GM19455 (cell line): Measurements from ENCODE around the gene CLVS2.

Experiments
- ATAC-seq: cut with Tn5 transposase; IDR thresholded peaks from one replicate; pipeline ENCODE4 v1.9.1; 2021; ENCODE audit not compliant: unreplicated experiment

Gene CLVS2

DNA sequence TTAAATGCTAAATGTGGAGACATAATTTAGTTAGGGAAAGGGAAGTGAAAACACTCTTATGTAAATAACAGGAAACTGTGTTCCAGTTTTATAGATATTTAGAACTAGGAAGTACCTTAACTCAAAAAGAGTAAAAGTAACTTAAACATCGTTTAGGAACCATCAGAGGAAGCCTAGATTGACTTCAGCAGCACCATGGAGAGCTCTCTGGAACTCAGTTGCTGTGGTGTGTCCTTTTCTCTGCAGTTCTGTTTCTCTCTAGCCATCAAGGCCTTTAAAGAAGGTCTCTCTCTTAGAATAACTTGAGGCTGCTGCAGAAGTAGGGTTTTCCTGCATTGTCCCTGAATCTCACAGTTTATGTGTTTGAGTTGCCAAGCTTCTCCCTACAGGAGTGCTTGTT lies 26.9 kb downstream of the CLVS2 start:
- no peak for ATAC-seq

DNA sequence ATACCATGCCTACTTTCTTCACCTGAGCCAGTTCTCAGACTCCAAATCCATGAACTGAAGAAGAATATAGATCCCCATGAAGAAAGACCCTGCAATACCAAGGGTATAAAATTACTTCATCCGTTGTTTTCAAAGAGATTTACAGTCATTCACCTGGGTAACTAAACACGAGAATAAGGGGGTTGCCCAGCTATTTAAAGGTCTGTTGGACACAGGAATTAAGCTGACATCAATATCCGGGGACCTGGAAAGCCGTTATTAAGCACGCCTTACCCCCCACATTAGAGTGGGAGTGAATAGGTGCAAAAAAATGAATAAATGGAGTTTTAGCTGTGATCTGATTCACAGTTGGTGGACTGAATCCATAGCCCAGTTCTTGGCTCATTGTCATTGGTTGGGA lies 28.9 kb downstream of the CLVS2 start:
- no peak for ATAC-seq

DNA sequence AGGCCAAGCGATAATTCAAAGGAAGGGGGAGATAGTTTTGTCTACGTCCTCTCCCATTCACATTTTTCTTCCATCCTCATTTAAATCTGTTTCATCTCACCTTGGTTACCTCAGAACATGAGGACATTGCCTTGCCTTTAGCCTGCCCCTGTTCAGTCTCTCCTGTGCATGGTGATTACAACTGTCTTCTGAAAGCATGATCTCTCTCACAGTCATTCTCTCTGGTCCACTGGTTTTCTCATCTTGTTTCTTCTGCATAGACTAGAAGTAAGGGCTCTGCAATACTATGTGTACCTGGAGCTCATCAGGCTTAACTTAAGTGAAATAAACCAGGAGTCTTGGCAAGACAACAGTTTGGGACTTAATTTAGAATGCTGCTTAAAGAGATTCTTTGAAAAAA lies 31.4 kb downstream of the CLVS2 start:
- ATAC-seq, result no peak

DNA sequence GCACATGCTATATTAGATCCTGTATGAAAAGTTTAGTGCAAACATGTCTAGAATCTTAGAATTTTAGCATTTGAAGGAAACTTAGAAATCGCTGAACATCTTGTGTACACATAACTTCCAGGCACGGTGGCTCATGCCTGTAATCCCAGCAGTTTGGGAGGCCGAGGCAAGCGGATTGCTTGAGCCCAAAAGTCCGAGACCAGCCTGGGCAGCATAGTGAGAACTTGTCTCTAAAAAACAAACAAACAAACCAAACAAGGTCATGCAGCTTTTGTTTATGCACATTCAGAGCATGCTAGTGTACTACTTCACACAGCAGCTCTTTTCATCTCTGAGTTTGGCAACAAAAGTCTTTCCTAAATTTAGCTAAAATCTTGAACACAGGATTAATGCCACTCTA lies 32.2 kb downstream of the CLVS2 start:
- ATAC-seq, result no peak

DNA sequence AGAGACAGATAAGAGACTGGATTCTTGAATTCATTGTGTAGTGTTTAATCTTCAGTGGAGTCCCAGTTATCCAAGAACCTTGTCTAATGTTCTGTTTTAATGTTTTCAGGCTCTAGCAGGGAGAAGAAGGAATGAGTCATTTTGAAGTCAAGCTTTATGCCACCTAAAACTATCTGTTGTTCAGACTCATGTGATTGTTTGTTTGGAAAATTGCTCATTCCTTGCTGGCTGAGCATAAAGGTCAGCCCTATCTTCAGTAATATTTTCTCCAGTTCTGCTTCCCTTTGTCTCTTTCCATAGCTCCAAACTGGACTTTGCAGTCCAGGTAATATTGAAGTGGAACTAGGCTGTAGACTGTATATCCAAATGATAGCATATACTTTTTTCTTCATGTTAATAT lies 34.2 kb downstream of the CLVS2 start:
- no peak for ATAC-seq

DNA sequence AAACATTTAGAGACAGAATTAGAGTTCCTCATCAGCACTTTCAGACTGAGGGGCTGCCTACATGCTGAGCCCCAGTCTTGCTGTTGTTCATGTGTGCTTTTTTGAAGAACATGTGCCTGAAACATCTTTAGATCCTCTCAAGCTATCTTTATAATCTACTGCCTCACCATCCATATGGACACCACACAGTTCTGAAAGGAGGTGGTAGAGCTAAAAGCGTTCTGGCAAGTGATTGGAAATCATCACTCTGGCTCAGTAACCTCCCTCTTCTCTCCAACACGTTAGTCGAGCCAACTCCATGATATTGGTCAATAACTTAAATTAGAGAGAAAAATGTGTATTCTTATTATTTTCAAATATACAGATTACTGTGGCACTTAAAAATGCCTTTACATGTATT lies 40.6 kb downstream of the CLVS2 start:
- no peak for ATAC-seq

DNA sequence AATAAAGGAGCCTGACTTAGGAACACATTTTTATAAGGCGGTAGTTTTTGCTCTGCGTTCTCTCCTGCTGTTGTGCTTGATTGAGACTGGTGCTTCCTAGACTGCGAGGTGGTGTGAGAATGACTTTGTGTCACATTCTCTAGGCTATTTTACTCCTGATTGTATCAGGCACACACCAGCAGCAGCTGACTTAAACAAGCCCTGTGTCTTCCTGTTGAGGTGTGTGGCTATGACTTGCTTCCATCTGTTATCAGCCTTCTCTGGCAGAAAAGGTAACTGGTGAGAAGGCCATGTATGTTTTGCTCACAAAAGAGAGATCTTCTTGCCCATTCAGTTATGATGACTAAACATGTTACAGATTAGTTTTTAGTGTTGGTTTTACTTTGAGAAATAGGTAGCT lies 43.4 kb downstream of the CLVS2 start:
- no peak for ATAC-seq

DNA sequence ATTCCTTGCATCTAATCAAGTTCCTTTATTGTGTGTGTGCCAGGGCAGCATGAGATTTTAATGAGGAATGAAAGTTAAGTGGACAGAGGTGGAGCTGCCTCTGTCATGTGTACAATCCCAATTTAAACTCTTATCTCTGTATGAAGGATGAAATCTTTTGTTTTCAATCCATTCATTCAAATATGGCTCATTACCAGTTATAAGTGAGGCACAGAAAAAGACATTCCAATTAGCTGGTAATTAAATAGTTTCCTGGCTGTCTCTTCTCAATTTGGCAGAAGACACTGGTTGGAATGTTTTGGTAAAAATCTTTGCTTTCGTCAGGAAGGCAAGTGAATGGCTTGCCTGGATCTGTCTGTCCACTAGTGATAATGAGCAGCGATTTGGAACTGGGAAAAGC lies 46.4 kb downstream of the CLVS2 start:
- no peak for ATAC-seq

DNA sequence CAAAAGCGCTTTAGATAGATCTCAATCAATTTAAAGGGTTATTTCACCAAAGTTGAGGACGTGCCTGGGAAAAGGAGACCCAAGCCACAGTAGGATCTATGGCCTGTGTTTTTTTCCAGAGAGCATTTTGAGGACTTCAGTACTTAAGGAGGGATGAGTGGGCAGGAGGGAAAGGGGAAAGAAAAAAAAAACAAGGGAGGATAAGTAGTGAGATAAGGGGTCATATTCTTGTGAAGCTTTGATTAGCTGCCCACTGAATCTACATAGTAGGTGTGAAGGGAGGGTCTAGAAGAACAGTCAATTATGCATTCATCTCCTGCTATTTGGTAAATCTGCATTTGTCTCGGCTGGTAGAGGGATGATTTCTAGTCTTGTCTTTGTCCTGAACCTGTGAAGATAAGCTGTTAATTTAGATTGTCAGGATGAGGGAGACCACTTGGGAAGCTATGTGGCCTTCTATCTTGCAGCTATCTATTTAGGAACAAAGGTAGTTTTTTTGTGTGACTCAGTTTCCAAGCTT lies 48.4 kb downstream of the CLVS2 start:
- no peak for ATAC-seq

DNA sequence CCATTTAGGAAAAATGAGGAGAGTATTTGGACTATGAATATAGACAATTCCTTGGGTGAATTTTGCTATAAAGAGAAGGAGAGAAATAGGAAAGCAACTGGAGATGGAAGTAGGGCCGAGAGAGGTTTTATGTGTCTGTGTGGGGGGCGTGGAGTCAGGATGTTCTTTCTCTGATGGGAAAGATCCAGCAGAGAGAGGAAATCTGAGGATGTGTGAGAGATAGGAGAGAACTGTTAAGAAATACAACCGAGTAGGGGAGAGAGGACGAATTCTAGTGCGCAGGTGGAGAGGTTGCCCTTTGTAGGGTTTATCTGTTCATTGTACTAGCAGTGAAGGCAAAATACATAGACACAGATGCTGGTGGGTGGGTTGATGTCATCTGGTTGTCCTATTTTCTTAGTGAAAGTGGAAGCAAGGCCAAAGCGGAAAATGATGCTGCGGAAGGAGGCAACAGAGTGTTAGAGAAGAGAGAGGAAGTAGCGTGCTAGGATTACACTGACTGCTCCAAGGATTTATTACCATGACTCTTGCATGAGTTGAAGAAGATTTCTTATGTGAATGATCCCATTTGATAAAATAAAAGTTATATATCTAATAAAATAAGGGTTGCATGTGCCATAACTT lies 57.7 kb downstream of the CLVS2 start:
- no peak for ATAC-seq

DNA sequence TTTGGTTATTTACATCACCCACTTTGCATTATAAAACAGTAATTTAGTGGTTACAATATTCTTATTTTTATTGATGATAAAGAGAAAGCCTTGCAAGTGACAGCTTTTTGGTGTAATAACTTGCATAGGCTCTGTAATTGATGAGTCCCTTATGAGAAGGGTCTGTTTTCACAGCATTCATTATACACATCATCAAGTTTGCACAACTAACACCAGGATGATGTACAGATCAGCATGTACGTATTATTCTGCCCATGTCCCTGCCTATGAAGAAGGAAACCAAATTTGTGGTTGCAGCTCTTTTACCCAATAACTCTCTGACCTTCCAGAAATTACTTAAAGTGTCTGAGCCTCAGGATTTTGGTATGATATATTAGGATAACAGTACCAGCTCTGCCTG lies 59.2 kb downstream of the CLVS2 start:
- no peak for ATAC-seq

DNA sequence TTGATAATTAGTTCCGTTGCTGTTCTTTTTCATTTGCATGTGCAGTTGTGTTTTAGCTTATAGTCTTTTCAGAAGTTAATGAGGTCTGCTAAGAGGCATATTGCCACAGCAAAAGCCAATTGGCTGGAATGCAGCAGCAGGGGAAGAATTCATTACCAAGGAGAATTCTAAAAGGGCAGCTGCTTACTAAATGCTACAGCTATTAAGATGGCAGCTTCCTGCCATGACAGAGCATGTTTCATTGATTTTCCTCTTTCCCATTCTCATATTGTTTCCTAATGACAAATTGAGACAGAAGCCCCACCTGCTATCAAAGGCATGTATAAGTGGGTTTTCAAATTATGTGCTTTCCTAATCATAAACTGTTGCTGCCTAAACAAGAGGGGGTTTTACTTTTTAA lies 66.6 kb downstream of the CLVS2 start:
- ATAC-seq, result no peak

DNA sequence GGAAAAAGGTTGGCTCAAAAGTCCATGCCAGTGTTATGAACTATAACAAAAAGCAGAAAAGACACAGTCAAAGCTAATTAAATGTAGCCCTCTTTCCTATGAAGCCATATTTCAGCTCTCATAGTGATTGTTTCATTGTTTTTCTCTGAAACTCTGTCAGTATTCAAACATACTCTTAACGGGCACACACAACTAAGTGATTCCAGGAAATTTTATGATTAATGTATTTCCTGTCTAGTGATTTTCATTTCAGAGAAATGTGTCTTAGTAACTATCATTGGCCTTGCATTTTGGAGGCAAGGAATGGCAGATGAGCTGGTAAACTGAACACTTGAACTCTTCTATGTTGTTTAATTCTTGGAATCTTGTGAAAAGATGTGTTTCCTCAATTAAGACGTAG lies 68.0 kb downstream of the CLVS2 start:
- no peak for ATAC-seq

DNA sequence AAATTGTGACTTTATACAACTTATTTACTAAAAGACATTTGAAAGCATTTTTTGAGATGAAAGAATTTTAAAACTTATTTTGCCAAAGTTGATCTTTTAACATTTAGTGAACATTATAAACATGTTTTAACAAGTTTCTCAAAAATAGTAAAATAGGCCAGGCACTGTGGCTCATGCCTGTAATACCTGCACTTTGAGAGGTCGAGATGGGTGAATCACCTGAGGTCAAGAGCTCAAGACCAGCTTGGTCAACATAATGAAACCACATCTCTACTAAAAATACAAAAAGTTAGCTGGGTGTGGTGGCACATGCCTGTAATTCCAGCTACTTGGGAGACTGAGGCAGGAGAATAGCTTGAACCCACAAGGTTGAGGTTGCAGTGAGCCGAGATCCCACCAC lies 78.6 kb downstream of the CLVS2 start:
- ATAC-seq, result no peak

DNA sequence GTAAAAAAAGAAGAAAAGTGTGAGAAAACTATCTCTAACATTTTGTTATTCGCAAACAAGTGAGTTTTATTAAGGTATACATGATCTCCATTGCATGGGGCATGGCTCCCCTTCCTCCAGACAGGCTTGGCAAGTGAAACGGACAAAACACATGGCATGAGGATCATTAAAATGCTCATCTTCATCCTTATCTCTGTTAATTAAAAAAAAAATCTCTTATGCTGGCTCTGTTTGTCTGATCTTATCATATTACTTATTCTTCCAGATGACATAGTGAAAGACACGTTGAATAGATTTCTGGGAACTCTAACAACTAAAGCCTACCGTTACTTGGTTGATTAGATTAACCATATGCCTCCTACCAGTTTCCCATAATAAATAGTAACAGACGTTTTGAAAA lies 89.4 kb downstream of the CLVS2 start:
- ATAC-seq, result no peak

DNA sequence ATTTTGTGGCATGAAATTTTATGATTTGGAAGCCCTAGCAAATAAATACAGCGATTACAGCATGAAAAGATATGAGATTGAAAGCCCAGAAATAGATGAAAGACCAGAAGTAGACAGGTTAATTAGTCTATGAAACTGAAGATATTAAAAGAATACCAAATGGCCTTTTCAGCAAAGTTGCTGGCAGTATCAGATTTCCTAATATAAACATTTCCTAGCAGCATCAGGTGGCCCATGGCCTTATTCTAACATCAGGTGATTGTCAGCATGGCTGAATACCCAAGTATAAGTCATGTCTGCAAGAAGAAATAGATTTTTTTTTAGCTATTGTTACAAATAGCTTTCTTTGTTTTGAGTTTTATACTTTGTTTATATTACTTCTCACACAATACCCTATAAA lies 93.2 kb downstream of the CLVS2 start:
- ATAC-seq, result no peak

DNA sequence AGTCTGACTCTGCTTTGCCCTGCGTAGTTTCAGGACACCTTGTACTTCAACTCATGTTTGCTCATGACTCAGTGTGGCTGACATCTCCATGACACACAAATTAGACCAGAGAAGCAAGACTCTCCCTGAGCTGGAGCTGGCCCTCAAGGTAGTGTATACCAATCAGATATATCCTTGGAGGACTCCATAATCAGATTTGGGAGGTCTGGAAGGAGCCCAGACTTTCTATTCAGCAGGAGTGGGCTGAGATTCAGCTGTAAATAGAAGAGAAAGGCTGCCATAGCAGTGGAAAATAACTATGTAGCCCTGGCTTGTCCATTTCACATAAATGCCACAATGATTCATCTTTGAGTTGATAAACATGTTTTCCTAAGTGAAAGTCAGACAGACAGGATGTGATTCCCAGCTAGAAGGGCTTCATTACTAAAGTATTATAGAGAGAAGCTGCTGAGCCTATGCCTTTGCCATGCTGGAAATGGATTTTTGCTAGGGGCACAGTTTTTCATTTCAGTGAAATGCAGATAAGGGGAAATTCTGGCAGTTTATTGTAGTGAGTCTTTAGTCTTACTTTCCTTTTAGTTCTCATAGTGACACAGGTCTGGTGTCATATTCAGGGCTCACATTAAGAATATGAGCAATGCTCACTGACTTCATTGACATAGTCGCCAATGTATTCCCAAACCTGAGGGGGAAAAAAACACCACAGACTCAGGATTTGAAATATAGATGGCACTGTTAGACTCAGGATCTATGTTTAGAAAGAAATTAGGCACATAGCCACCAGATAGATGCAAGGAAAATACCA lies 95.3 kb downstream of the CLVS2 start:
- ATAC-seq, result no peak

DNA sequence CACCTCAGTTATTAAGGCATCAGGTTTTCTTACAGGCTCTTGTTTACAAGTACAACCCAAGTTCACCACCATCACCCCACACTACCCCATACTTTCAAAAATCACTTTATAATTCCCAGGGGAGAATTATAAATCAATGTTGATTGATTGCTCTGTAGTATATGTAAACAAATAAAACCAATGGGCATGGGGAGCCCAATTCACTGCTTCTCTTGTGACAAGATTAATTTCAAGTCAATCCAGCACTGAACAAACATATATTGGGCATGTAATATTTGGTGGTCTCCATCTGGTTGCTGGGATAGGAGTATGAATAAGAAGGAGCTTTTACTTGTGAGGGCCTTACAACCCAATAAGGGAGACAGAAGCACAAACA lies 95.8 kb downstream of the CLVS2 start:
- ATAC-seq, result no peak

DNA sequence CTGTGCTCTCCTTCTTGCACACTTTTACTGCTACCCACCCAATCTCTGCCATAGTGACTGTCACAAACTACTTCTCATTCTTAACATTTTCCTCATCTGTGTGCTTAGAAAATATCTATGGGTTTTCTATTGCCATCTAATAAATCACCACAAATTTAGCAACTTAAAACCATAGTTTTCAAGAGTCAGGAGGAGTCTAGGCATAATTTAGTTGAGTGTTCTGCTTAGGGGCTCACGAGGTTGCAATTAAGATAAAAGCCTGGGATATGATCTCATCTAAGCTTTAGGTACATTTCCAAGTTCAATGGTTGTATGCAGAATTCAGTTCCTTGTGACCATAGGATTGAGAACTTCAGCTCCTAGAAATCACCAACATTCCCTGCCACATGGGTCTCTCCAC lies 98.8 kb downstream of the CLVS2 start:
- ATAC-seq, result no peak

DNA sequence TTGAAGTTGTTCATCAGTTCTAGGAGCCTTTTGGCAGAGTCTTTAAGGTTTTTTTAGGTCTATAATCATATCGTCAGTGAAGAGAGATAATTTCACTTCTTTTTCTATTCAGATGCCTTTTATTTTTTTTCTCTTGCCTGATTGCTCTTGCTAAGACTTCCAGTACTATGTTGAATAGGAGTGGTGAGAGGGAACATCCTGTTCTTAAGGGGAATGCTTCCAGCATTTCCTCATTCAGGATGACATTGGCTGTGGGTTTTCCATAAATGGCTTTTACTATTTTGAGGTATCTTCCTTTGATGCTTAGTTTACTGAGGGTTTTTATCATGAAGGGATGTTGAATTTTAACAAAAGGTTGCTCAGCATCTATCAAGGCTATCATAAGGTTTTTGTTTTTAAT lies 109.5 kb downstream of the CLVS2 start:
- ATAC-seq, result no peak

DNA sequence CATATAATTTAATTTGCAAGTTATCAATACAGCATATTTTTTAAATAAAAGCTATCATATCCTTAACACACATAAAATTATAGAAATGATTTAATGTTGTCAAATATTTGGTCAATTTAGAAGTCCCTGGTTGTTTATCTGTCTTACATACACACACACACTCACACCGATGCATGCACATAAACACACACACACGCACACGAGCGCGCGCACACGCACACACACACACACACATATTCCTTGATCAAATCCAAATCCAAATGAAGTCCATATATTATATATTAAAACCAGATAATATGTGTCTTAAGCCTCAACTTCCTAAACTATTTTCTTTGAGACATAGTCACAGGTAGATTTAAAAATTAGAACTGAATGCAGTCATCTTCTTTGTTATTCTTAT lies 120.3 kb downstream of the CLVS2 start:
- no peak for ATAC-seq

DNA sequence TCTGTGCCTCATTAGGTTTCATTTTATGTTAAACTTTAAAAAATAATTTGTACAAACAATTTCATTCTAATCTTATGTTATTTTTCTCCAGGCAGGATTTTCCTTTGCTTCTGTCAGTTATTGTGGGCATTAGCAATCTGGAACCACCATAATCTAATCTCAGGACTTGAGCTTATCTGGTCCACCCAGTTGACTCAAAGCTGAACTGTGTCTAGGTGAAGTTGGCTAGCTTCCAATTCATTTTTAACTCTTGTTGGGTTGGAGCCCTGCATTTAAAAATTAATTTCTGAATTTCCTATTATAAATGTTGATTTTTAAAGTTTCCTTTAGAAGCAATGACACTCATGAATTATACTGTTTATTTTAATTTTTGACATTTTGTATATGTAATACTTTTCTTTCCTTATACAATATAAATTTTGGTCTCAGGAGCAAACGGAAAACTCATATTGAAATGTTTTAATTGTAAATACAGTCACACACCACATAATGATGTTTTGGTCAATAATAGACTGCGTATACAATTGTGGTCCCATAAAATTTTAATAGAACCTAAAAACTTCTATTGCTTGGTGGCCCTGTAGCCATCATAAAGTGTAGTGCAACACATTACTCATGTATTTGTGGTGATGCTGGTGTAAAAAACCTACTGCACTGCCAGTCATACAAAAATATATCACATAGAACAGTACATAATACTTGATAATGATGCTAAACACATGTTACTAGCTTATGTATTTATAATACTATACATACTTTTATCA lies 121.3 kb downstream of the CLVS2 start:
- ATAC-seq, result no peak
